NCI-H774 (cell line): ENCODE measurements around the gene STARD7.

Experiments
- DNase-seq: peaks from one replicate; lab custom pipeline; 2025; lab: John Stamatoyannopoulos, UW

Gene STARD7

DNA sequence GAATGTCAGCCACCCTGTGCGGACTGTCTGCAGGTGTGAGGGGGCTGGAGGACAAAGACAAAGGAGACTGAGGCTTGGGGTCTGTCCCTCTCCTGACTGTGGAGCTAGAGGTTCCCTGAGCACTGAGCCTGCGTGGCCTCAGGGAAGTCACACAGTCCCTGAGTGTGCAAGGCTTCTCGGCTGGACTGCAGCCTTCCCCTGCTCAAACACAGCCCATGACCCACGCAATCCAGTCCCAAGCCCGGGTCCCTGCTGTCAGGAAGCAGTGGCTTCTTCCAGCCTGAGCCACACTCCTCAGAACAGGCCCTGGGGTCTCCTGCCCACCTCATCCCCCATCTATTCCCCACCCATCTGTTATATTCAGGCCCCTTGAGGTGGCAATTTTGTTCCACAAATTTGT is 73.0 kb downstream of the STARD7 start:
- DNase-seq, result no peak

DNA sequence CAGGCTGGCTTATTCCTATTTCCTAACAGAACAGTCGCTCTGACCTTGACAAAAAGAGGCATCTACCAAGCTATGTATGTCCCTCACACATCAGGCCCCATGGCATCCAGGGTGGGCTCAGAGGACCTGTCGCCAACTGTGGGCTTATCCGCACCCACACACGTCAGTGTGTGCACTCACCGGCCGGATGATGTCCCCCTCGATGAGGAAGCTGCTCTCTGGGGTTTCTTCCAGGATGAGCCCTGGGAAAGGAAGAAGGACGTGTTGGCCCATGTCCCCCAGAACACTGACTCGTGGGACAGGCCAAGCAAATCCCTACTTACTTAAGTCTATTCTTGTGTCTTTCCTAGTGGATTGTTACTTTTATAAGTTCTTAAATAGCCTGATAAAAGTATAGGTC is 73.5 kb downstream of the STARD7 start:
- DNase-seq, result no peak
